Adrenal gland (tissue), 5 donors: ENCODE measurements around the gene PTPN3.

ENCODE experiments used
- POLR2A ChIP-seq, 2 donors: fragments of 450-650 bp; IDR thresholded peaks; one replicate each; pipeline ENCODE4 v1.6.1; 2017; ENCODE audit warnings: antibody characterized with exemption in 2 of 2, mild to moderate bottlenecking in 2 of 2, moderate library complexity in 1 of 2
- TF ChIP-seq, protein P1 (sequence below), 6 experiments: fragments of 450-650 bp in 4 of 6; fragments of 200-600 bp in 2 of 6; sonication (generic) in 1 of 6; IDR thresholded peaks; 1 replicate in 5 of 6; 2 replicates in 1 of 6; pipeline versions ENCODE4 v1.5.1 to v1.8.0; 2016 to 2021; ENCODE audit warnings: antibody characterized with exemption in 6 of 6, mild to moderate bottlenecking in 2 of 6, moderate library complexity in 1 of 6
- donor health status: DM: no; HTN: no; CAD: no.

DNA sequence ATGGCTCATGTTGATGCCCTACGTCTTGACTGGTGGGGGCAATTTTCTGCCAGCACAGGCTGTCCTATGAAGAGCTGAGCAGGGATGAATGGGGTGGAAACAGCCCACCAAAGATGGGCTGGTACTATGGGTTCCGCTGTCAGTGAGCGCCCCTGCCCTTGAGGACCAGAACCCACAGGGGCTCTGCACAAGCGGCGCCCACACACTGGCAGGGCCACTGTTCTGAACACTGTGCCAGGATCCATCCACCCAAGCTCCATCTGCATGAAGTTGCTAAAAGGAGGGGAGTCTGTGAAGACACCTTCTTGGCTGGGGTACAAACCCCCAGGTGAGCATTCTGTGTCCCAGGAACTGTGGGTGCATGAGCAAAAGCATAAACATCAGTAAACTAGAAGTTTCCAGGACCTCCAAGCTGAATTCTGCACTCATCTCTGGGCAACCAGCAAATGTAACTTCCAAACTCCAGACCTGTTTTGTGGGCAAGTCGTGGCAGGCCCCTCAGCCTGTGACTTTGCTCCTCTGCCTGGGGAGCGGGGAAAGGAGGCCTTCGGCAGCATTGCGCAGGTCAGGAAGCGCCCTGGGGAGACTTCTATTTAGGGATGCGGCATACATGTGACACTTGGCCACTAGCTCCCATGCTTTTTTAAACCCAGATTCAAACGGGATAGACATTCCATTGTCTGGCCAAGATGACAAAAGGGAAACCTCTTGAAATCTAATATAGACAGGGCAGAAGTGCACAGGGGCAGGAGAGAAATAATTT lies 48.9 kb downstream of the PTPN3 start:
- TF ChIP-seq, protein P1, sequence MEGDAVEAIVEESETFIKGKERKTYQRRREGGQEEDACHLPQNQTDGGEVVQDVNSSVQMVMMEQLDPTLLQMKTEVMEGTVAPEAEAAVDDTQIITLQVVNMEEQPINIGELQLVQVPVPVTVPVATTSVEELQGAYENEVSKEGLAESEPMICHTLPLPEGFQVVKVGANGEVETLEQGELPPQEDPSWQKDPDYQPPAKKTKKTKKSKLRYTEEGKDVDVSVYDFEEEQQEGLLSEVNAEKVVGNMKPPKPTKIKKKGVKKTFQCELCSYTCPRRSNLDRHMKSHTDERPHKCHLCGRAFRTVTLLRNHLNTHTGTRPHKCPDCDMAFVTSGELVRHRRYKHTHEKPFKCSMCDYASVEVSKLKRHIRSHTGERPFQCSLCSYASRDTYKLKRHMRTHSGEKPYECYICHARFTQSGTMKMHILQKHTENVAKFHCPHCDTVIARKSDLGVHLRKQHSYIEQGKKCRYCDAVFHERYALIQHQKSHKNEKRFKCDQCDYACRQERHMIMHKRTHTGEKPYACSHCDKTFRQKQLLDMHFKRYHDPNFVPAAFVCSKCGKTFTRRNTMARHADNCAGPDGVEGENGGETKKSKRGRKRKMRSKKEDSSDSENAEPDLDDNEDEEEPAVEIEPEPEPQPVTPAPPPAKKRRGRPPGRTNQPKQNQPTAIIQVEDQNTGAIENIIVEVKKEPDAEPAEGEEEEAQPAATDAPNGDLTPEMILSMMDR (IDR thresholded peaks at IDR 0.05) = no peak
- no peak for TF ChIP-seq POLR2A (IDR thresholded peaks at IDR 0.05)
